Testis (tissue), 2 donors: Measurements from ENCODE around the gene CINP.

ENCODE experiments used
- CTCF ChIP-seq, 3 experiments: fragments of 450-650 bp in 2 of 3; fragments of 200-600 bp in 1 of 3; sonication (generic) in 1 of 3; IDR thresholded peaks; one replicate each; pipeline ENCODE4 v1.5.1; 2016 to 2019; ENCODE audit warnings: antibody characterized with exemption in 3 of 3, mild to moderate bottlenecking in 2 of 3, moderate library complexity in 1 of 3
- POLR2A ChIP-seq: fragments of 450-650 bp; IDR thresholded peaks from one replicate; pipeline ENCODE4 v1.6.1; 2017; ENCODE audit warnings: antibody characterized with exemption, mild to moderate bottlenecking, moderate library complexity

DNA sequence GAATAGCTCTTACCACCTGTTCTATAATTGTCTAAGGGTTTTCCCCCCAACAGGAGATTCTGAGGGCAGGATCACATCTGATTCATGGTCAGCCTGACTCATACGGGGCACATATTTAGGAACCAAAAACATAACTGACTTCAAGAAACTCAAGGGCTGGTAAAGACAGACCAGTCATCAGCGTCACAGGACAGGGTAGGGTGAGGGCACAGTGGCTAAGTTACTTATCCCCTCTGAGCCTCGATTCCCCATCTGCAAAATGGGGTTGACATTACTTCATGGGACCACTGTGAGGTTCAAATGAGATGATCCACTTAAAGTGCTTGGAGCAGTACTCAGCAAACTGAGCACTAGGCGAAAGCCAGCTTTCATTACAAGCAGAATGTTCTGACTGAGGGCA is 606 bp downstream of the CINP start:
- TF ChIP-seq POLR2A, result no peak
- no peak for TF ChIP-seq CTCF (IDR thresholded peaks at IDR 0.05)
